Mucosa of rectum (tissue), 2 donors: ENCODE measurements around the gene H19.

ENCODE experiments used
- H3K27ac ChIP-seq, 2 donors: one replicate each; pipeline ENCODE4 v1.7.0; 2013; ENCODE audit warnings: inconsistent platforms in 2 of 2, low read depth in 2 of 2, low read length in 2 of 2
- H3K27me3 ChIP-seq, 2 donors: one replicate each; pipeline ENCODE4 v1.7.0; 2013; ENCODE audit warnings: low read length in 2 of 2; ENCODE audit not compliant: control insufficient read depth in 2 of 2, insufficient read depth in 2 of 2
- H3K36me3 ChIP-seq, 2 donors: one replicate each; pipeline ENCODE4 v1.7.0; 2013; ENCODE audit warnings: low read length in 2 of 2; ENCODE audit not compliant: control insufficient read depth in 2 of 2, insufficient read depth in 2 of 2
- H3K4me1 ChIP-seq, 2 donors: one replicate each; pipeline ENCODE4 v1.7.0; 2013; ENCODE audit warnings: low read length in 2 of 2, mild to moderate bottlenecking in 1 of 2; ENCODE audit not compliant: control insufficient read depth in 2 of 2, insufficient read depth in 2 of 2
- H3K4me3 ChIP-seq, 2 donors: one replicate each; pipeline ENCODE4 v1.7.0; 2013; ENCODE audit warnings: low read length in 2 of 2
- H3K9ac ChIP-seq, 2 donors: one replicate each; pipeline ENCODE4 v1.7.0; 2013; ENCODE audit warnings: low read length in 2 of 2, low read depth in 1 of 2, mild to moderate bottlenecking in 1 of 2
- H3K9me3 ChIP-seq, 2 donors: one replicate each; pipeline ENCODE4 v1.7.0; 2013; ENCODE audit warnings: low read length in 2 of 2; ENCODE audit not compliant: control insufficient read depth in 2 of 2
- donor health status: healthy.
- donor health status: Normal muscosa, but diverticular disease.

Gene H19

DNA sequence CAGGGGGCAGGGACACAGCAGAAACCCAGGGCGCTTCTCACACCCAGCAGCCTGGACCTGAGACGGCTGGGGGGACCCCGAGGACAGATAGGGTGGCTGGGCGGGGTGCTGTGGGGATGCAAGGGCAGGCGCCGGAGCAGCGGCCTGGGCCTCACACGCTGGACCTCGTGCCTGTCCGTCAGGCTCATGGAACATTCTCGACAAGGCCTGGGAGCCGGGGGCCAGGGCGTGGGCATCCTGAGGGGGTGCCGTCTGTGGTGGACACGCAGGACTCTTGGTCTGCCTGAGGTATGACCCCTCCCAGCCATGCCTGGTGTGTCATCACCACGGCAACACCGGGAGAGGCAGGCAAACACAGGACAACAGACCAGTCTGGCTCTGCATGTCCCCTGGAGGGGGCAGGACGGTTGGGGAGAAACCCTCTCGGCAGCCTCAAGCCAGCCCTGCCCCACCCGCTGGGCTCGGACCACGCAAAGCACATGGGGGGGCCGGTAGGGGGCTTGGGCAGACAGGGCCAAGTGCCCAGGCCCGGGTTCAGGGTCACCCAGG lies 29.1 kb downstream of the H19 start:
- Histone ChIP-seq H3K9ac (no peak overlapping the region), H3K27ac (no peak overlapping the region), H3K9me3 (no peaks in the 10 kb centered on the region), H3K36me3 (no peaks in the 10 kb centered on the region), H3K4me1 (no peaks in the 10 kb centered on the region), H3K27me3 (no peaks in the 10 kb centered on the region), H3K4me3 (no peak overlapping the region)

DNA sequence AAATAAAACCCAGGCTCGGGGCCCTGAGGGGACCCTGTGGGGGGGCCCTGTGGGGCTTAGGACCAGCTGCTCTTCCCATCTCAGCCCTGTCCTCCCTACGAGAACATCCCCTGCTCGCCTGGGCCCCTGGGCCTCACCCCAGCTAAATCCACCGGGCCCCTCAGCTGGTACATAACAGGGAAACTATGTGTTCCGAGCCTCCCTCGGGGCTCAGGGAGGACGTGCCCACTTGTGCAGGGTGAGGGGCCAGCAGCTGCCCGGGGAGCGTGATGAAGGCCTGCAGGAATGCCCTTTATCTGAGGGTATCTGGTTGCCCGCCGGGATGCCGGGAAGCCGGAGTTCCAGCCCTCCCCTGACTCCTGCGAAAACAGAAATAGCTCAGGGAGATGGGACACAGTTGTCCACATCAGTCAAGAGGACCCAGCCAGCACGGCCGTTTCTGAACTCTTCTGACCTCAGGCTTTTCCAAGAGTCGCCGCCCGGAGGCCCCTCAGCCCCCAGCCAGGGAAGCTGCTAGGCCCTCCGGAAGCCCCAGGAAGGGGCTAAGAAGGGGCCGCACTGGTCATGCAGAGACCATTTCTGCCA lies 29.9 kb downstream of the H19 start:
- H3K36me3 ChIP-seq = no peaks in the 10 kb centered on the region
- H3K27me3 ChIP-seq = no peaks in the 10 kb centered on the region
- no peaks in the 10 kb centered on the region for H3K9me3 ChIP-seq
- no peaks in the 10 kb centered on the region for H3K4me1 ChIP-seq
- H3K4me3 ChIP-seq = no peak overlapping the region
- no peak overlapping the region for H3K9ac ChIP-seq
- no peak overlapping the region for H3K27ac ChIP-seq

DNA sequence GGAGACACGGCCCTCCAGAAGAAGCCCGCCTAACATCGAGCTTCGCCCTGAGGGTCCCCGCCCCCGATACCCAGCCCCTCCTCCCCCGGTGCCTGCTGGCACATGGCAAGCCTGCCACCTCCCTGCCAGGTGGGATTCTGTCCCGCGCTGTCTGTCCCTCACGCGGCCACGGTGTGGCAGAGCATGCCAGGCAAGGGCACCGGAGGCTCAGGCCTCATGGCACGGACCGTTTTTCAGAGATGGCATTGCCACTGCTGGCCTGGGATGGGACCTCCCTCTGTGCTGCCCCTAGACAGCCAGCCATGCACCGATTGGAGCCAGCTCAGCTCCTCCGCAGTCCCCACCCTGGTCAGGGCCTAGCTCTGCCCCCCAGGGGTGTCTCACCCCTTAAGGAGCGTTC lies 31.1 kb downstream of the H19 start:
- Histone ChIP-seq H3K9me3 (no peaks in the 10 kb centered on the region), H3K27me3 (no peaks in the 10 kb centered on the region), H3K4me1 (no peaks in the 10 kb centered on the region), H3K36me3 (no peaks in the 10 kb centered on the region), H3K27ac (no peak overlapping the region), H3K4me3 (no peak overlapping the region), H3K9ac (no peak overlapping the region)

DNA sequence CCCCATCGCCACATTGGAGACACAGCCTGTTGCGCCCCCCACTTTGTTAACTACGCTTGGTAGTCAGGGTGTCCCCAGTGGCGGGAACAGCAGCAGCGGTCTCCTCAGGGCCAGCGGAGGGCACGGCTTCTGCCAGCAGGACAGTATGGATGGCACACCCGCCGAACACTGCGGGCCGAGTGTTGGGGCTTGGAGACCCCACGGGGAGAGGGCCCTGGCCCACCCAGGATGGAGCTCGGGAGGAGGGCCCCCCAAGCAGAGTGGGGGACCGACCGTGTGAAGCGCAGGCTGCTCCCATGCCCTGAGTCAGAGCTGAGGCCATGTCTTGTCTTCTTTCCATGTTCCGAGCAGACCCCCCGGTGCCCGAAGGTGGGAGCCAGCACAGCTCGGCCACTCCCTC lies 32.7 kb downstream of the H19 start:
- H3K4me3 ChIP-seq = no peak overlapping the region

DNA sequence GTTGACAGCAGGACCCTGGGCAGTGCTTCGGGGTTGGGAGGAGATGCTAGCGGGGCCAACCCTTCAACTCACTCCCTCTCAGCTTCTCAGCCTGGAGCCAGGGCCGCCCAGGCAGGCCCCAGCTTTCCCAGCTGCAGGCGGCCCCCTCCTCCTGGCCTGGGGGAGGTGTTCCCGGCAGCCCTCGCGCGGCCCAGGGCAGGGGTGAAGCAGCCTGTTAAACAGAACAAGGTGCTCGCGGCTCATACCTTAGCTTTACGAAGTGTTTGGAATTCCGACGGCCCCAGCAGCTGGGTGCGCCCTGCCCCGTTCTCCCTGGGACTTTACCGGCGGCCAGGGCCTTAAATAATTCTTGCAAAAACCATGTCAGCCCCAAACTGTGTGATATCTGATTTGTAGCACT lies 33.3 kb downstream of the H19 start:
- Histone ChIP-seq H3K27me3 (no peaks in the 10 kb centered on the region), H3K27ac (no peak overlapping the region), H3K9me3 (no peaks in the 10 kb centered on the region)

More for the DNA sequence above, 32.7 kb downstream of the H19 start:
- H3K4me1 ChIP-seq = no peaks in the 10 kb centered on the region
- H3K27ac ChIP-seq = no peak overlapping the region
- H3K9me3 ChIP-seq = no peaks in the 10 kb centered on the region
- no peaks in the 10 kb centered on the region for H3K27me3 ChIP-seq
- H3K36me3 ChIP-seq = no peaks in the 10 kb centered on the region
- H3K9ac ChIP-seq = no peak overlapping the region

DNA sequence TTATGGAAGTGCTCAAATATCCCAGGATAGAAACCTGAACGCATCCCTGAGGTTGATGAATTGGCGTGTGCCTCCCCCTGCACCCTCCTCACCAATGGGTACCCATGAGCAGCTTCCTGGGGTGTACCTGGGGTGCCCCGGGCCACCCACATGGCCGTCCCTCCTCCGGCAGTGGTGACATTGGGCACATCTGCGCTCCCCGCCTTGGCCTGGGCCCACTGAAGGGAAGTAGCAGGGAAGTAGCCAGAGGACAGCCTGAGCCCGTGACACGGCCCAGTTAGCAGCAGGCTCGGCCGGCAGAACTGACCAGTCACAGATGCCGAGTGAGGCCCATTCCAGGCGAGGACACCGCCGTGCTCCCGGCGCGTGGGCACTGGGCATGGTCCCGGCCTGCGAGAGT lies 33.8 kb downstream of the H19 start:
- H3K27ac ChIP-seq = no peak overlapping the region
- H3K4me1 ChIP-seq = no peaks in the 10 kb centered on the region
- H3K9ac ChIP-seq = no peak overlapping the region
- no peak overlapping the region for H3K4me3 ChIP-seq
- H3K36me3 ChIP-seq = no peaks in the 10 kb centered on the region
- H3K27me3 ChIP-seq = no peaks in the 10 kb centered on the region
- no peaks in the 10 kb centered on the region for H3K9me3 ChIP-seq

More for the DNA sequence above, 33.3 kb downstream of the H19 start:
- Histone ChIP-seq H3K36me3 (no peaks in the 10 kb centered on the region), H3K4me3 (no peak overlapping the region), H3K9ac (no peak overlapping the region), H3K4me1 (no peaks in the 10 kb centered on the region)

DNA sequence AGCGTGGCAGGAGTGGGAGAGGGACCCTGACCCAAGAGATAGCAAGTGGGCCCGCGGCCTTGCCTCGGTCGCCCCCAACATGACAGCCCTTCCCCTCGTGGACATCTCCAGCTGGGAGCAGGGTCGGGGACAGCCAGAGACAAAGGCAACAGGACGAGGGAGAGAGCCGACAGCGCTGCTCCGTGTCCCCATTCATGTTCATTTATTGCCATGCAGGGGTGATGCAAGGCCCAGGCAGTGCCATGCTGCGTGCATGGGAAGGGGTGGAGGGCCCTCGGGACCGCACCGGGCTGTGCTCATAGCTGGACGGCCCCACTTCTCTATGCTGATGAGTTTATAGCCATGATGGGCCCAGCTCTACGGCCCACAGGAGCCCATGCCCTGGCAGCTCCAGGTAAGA lies 37.9 kb downstream of the H19 start:
- Histone ChIP-seq H3K9me3 (no peaks in the 10 kb centered on the region), H3K4me3 (no peak overlapping the region), H3K27ac (no peak overlapping the region), H3K9ac (no peak overlapping the region), H3K27me3 (no peaks in the 10 kb centered on the region), H3K36me3 (no peaks in the 10 kb centered on the region), H3K4me1 (no peaks in the 10 kb centered on the region)

DNA sequence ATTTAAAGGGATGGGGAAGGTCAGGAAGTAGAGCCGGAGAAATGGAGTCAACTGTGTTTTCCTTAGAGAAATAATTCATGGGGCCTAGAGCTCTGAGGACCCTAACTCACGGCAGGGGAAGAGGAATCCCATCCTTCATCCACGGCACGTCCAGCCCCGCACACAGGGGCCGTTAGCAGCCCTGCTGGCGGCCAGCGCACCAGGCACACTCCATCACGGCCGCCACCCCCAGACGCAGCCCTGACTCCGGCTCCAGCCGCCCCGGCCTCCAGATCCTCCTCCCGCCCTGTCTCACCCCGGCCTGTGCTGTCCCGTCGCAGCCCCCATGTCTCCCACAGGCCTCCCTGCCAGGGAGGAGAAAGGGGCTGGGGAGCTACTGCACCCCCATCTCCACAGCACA lies 39.3 kb downstream of the H19 start:
- Histone ChIP-seq H3K4me3 (no peak overlapping the region), H3K27me3 (no peaks in the 10 kb centered on the region), H3K4me1 (no peaks in the 10 kb centered on the region), H3K36me3 (no peaks in the 10 kb centered on the region), H3K9ac (no peak overlapping the region), H3K27ac (no peak overlapping the region), H3K9me3 (no peaks in the 10 kb centered on the region)

DNA sequence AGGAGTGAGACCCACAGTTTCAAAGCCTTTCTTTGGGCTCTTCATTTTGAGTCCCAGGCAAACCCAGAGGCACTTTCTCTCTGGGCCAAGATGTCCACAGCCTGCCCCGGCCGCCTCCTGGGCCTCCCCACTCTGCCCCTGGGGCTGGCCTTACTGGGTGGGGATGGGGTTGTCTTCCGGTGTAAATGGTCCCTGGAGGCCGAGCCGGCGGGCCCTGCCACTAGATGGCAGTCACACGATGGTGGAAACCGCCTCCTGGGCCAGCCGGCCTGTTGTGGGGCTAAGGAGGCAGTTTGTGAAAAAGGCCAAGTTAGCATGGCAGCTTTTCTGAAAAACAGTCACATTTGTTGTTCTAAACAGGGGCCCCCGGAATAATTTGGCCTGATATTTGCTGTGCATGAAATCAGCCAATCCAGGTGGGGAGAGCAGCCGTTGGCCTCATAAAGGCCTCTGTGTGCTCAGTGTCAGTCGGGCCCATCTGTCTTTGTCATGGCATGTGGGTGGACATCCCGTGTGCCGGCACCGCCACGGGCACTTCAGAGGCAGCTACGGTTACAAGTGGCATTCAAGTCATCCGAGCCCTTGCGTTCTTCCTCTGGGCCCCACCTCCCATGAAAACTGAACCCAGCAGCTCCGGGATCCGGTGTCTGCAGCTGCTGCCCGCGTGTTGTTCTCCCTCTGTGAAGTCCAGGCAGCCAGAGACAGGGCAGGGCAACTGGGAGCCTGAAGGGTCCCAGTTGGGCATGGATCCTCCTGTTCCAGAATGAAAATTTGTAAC lies 44.0 kb downstream of the H19 start:
- Histone ChIP-seq H3K9me3 (no peaks in the 10 kb centered on the region), H3K27me3 (no peaks in the 10 kb centered on the region), H3K9ac (no peak overlapping the region), H3K4me3 (no peak overlapping the region), H3K36me3 (no peaks in the 10 kb centered on the region), H3K4me1 (no peaks in the 10 kb centered on the region), H3K27ac (no peak overlapping the region)

DNA sequence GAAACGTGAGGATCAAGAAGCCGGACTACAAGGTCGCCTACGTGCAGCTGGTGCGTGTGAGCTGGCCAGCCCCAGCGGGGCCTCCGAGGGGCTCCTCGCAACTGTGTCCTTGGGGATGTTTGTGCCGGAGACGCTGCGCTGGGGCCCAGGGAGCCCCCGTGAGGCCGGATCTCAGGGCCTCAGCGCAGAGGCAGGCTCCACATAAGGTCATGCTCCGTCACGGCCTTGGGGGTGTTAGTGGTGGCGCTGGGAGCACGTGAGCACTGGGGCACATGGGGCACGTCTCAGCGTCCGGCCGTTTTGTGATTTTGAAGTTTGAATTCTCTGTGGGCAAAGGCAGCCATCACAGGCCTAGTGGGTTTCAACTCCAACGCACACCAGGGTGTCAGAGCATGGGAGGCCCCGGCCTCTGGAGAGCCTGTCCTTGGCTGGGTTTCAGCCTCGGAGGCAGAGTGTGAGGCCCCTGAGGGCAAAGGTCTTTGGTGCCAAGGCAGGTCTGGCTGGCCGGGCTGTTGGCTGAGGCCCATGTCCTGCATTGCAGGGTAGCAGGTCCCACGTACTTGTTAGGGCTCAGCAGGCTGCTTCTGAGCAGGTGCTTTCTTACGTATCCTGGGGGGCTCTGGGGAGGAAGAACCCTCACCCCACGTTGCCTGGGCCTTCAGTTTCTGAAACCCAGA lies 44.7 kb downstream of the H19 start:
- Histone ChIP-seq H3K36me3 (no peaks in the 10 kb centered on the region), H3K4me1 (no peaks in the 10 kb centered on the region), H3K9ac (no peak overlapping the region), H3K27me3 (no peaks in the 10 kb centered on the region), H3K9me3 (no peaks in the 10 kb centered on the region), H3K27ac (no peak overlapping the region), H3K4me3 (no peak overlapping the region)
